GM23338 (cell line): ENCODE measurements around the gene MPPED1. TPM values are rescaled to one million over a fixed set of nuclear protein-coding genes. Genes with fewer than 3 reads are reported as not detected.

Source experiments
- ATAC-seq: fragments of 200-7000 bp; cut with Tn5 transposase; 3 replicates; pipeline ENCODE4 v1.9.1; 2020
- DNase-seq: peaks from one replicate; pipeline ENCODE4 v3.0.0-alpha.2; 2015; ENCODE audit warnings: low spot score
- H2AFZ ChIP-seq: fragments of 200-600 bp; sonication (generic); 2 replicates; pipeline ENCODE4 v1.8.0; 2016; ENCODE audit warnings: antibody characterized with exemption, mild to moderate bottlenecking, moderate library complexity
- H3F3A ChIP-seq: fragments of 200-600 bp; sonication (generic); replicated peaks from 2 replicates; pipeline ENCODE4 v1.8.0; 2017; ENCODE audit warnings: antibody characterized with exemption, mixed run types, low read depth
- H3K27ac ChIP-seq: fragments of 200-600 bp; sonication (generic); 2 replicates; pipeline ENCODE4 v1.6.1; 2016; ENCODE audit warnings: low read depth
- H3K27me3 ChIP-seq: fragments of 200-600 bp; sonication (generic); 2 replicates; pipeline ENCODE4 v1.8.0; 2016; ENCODE audit warnings: mild to moderate bottlenecking, mixed run types, moderate library complexity; ENCODE audit not compliant: insufficient read depth
- H3K36me3 ChIP-seq: fragments of 200-600 bp; sonication (generic); 2 replicates; pipeline ENCODE4 v1.8.0; 2016; ENCODE audit warnings: mild to moderate bottlenecking; ENCODE audit not compliant: insufficient read depth
- H3K4me1 ChIP-seq: fragments of 200-600 bp; sonication (generic); 2 replicates; pipeline ENCODE4 v1.8.0; 2016; ENCODE audit warnings: mild to moderate bottlenecking, moderate library complexity; ENCODE audit not compliant: insufficient read depth
- H3K4me2 ChIP-seq: fragments of 200-600 bp; sonication (generic); 2 replicates; pipeline ENCODE4 v1.7.1; 2017; ENCODE audit warnings: mixed run types
- H3K4me3 ChIP-seq: fragments of 200-600 bp; sonication (generic); 2 replicates; pipeline ENCODE4 v1.6.1; 2016; ENCODE audit warnings: mixed run types
- H3K79me2 ChIP-seq: fragments of 200-600 bp; sonication (generic); replicated peaks from 2 replicates; pipeline ENCODE4 v1.8.0; 2017; ENCODE audit warnings: mild to moderate bottlenecking; ENCODE audit not compliant: insufficient read depth
- H3K9me2 ChIP-seq: fragments of 200-600 bp; sonication (generic); 2 replicates; pipeline ENCODE4 v1.8.0; 2017; ENCODE audit not compliant: insufficient read depth
- H4K20me1 ChIP-seq: fragments of 200-600 bp; sonication (generic); replicated peaks from 2 replicates; pipeline ENCODE4 v1.8.0; 2017; ENCODE audit warnings: mild to moderate bottlenecking; ENCODE audit not compliant: insufficient read depth
- H3K27ac Mint-ChIP-seq: 2 replicates; pipeline ENCODE4 v1.8.0; 2020; ENCODE audit warnings: inconsistent platforms, mild to moderate bottlenecking, moderate library complexity, mixed read lengths
- H3K27me3 Mint-ChIP-seq: 3 replicates; pipeline ENCODE4 v1.8.0; 2022; ENCODE audit warnings: low read depth, mild to moderate bottlenecking, moderate library complexity, mixed read lengths, inconsistent platforms; ENCODE audit not compliant: insufficient read depth, poor library complexity
- H3K36me3 Mint-ChIP-seq: 3 replicates; pipeline ENCODE4 v1.8.0; 2021; ENCODE audit warnings: low read depth, mild to moderate bottlenecking, inconsistent platforms, moderate library complexity, mixed read lengths
- H3K4me1 Mint-ChIP-seq: 3 replicates; pipeline ENCODE4 v1.8.0; 2020; ENCODE audit warnings: mild to moderate bottlenecking, inconsistent platforms, mixed read lengths
- H3K4me3 Mint-ChIP-seq: 3 replicates; pipeline ENCODE4 v1.8.0; 2021; ENCODE audit warnings: moderate library complexity, mild to moderate bottlenecking, inconsistent platforms, mixed read lengths
- H3K9me3 Mint-ChIP-seq: 3 replicates; pipeline ENCODE4 v1.8.0; 2020; ENCODE audit warnings: moderate library complexity, mild to moderate bottlenecking, inconsistent platforms, mixed read lengths
- ETS1 ChIP-seq: IDR thresholded peaks from 2 replicates; pipeline ENCODE4 v1.6.1; 2016; ENCODE audit warnings: antibody characterized with exemption
- EZH2phosphoT487 ChIP-seq: fragments of 200-600 bp; sonication (generic); IDR thresholded peaks from one replicate; pipeline ENCODE4 v1.8.1; 2018; ENCODE audit warnings: antibody characterized with exemption; ENCODE audit not compliant: unreplicated experiment
- JUNB ChIP-seq: IDR thresholded peaks from one replicate; pipeline ENCODE4 v1.6.1; 2016; ENCODE audit warnings: antibody characterized with exemption; ENCODE audit not compliant: unreplicated experiment
- POLR2AphosphoS5 ChIP-seq: IDR thresholded peaks from 2 replicates; pipeline ENCODE4 v1.6.1; 2016; ENCODE audit warnings: antibody characterized with exemption, low read depth
- STAT1 ChIP-seq: IDR thresholded peaks from one replicate; pipeline ENCODE4 v1.6.1; 2016; ENCODE audit warnings: antibody characterized with exemption; ENCODE audit not compliant: unreplicated experiment
- ZNF114 ChIP-seq: fragments of 250-450 bp; sonication (Bioruptor Pico); IDR thresholded peaks from 2 replicates; pipeline ENCODE4 v1.5.0; 2020; ENCODE audit warnings: mild to moderate bottlenecking, moderate library complexity
- ZNF462 ChIP-seq: fragments of 250-450 bp; sonication (Bioruptor Pico); IDR thresholded peaks from 2 replicates; pipeline ENCODE4 v1.5.0; 2020; ENCODE audit warnings: mild to moderate bottlenecking, moderate library complexity
- polyA plus RNA-seq: library from polyadenylated mRNA; unstranded; fragments of >200 nt; fragmentation: Nextera tagmentation; extraction: Ambion mirVana; gene quantifications from 2 replicates; pipeline ENCODE4 v1.2.1, GENCODE V29; 2016
- total RNA-seq: library from RNA; depleted of rRNA; stranded (reverse); fragments of >200 nt; shearing (Covaris generic); gene quantifications from 2 replicates; pipeline ENCODE4 v1.2.3, GENCODE V29; 2014

The MPPED1 gene
- total and polyA plus RNA-seq, 2 experiments from 2014 or later = 0.56 TPM; not detected in 1

- H3K4me1 ChIP-seq = no peaks in the 10 kb centered on the region
These were observed 86.4 kb downstream of the MPPED1 start for GRCh38 chr22:43497956-43498855.

More at GRCh38 chr22:43497956-43498855, 86.4 kb downstream of the MPPED1 start:
- DNase-seq (no peak), ATAC-seq (no peak)
- H3K27ac Mint-ChIP-seq = no peak overlapping the region
- Histone ChIP-seq H4K20me1 (no peaks in the 10 kb centered on the region), H3K4me3 (no peak overlapping the region), H3K9me2 (no peaks in the 10 kb centered on the region; the same call in 1 of the 2 replicates), H3K27me3 (no peaks in the 10 kb centered on the region), H3K79me2 (no peaks in the 10 kb centered on the region), H3F3A (no peaks in the 10 kb centered on the region), H3K27ac (no peak overlapping the region), H2AFZ (no peak overlapping the region), H3K36me3 (no peaks in the 10 kb centered on the region), H3K4me2 (no peak overlapping the region)
- TF ChIP-seq ETS1 (no peak), STAT1 (no peak), POLR2AphosphoS5 (no peak), JUNB (no peak), ZNF114 (no peak), ZNF462 (no peak), EZH2phosphoT487 (no peak)
- no peaks in the 10 kb centered on the region for H3K4me1 Mint-ChIP-seq
- peaks cover 44% of the 10 kb centered on the region for H3K9me3 Mint-ChIP-seq
- H3K27me3 Mint-ChIP-seq = no peaks in the 10 kb centered on the region
- H3K4me3 Mint-ChIP-seq = no peak overlapping the region
- H3K36me3 Mint-ChIP-seq = peaks cover 8% of the 10 kb centered on the region; the same call in 2 of the 3 replicates
